HG03135 (cell line): ENCODE results near the gene ASPRV1.

Source experiments
- ATAC-seq: cut with Tn5 transposase; IDR thresholded peaks from one replicate; pipeline ENCODE4 v1.9.1; 2021; ENCODE audit warnings: mild to moderate bottlenecking, moderate library complexity; ENCODE audit not compliant: unreplicated experiment

ASPRV1 gene

GRCh38 chr2:69943843-69944525 lies 17.4 kb downstream of the ASPRV1 start:
- no peak for ATAC-seq

DNA sequence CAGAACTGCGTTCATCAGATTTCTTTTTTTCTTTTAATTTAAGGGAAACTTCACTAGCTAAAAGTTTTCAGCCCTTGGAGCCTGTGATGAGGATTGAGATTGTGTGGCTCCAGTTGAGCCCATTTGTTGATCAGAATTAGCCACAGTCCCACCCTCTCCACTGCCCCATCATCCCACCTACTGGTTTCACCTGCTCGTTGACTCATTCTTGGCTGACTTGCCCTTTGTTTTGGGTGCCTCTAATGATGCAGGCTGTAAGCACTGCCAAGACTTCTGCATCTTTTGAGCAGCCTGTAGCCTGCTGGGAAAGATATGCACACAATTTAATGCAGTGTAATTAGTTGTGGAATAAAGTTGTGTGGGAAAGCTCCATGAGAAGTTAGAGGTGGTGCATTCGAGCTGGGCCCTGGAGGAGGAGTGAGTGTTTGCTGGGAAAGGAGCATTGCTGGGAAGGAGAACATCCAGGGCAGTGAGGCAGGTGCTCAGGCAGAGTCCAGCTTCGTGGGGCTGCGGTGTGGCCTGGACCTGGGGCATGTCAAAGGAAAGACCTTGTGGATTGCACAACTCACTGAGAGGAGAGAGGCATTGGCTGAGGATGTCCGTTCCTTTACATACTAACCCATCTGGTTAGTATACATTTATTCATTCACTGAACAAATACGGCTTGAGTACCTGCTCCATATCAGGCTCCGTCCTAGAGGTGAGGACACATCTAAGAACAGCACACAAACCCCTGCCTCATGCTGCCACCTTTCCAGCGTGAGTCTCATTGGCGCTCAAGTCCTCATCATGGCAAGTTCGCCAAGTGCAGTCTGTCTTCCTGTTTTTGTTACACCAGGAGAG lies 18.2 kb downstream of the ASPRV1 start:
- no peak for ATAC-seq

DNA sequence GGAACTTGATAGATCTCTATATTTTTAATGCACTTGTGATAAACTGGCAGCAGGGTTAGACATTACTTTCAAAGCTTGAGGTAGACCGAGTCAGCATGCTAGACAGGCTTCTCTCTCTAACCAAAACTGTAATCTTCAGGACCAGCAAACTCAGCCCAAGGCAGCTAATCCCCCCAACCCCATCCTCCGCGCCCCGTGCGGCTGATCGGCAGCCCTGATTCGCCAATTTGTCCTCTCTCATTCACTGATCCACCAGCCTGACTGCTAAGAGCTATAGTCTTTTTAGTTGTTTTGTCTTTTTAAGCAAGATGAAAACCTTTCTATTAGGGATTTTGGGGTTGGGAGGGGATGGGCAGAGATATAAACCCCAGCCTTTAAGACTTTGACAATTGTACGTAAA lies 20.7 kb downstream of the ASPRV1 start:
- ATAC-seq = no peak

GRCh38 chr2:69939722-69940121 lies 21.7 kb downstream of the ASPRV1 start:
- ATAC-seq = no peak

DNA sequence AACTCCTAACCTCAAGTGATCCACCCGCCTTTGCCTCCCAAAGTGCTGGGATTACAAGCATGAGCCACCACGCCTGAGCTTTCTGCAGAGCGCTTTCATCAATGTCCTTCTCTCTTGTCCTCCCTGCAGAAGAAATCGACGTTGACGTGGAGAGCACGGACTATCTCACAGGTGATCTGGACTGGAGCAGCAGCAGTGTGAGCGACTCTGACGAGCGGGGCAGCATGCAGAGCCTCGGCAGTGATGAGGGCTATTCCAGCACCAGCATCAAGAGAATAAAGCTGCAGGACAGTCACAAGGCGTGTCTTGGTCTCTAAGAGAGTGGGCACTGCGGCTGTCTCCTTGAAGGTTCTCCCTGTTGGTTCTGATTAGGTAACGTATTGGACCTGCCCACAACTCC lies 23.5 kb downstream of the ASPRV1 start:
- no peak for ATAC-seq

DNA sequence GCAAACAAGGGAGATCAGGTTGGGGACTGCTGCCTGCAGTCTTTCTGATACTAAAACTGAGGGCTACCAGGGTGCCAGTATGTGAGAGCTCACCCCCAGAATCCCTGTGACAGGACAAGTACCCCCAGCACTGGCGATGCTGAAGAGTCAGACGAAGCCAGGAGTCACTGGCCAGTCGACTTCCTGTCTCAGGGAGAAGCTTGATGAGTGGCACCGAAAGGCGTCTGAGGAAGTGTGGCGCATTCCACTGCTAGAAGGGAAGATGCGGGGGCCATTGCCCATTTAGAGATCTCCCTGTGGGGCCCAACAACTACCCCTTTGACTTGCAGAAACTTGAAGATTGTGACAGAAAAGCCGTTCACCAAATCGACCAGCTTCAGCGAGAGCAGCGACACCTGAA lies 24.5 kb downstream of the ASPRV1 start:
- no peak for ATAC-seq

DNA sequence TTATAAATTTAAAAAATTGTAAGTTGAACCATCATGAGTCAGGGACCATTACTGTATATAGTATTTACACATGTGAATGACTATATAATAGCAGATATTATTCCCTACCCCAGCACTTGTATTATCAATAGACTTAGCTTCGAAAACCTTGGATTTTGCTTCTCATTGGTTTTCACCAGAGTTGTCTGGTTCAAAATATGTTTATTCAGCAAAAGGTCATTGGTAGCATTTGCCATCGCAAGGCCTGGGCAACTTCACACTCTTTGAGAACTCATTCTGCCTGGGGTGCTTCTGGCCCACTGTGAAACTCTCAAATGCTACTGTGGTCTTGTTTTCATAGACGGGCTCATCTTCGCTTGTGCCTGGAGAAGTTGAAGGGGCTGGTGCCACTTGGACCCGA lies 26.4 kb downstream of the ASPRV1 start:
- ATAC-seq = no peak

DNA sequence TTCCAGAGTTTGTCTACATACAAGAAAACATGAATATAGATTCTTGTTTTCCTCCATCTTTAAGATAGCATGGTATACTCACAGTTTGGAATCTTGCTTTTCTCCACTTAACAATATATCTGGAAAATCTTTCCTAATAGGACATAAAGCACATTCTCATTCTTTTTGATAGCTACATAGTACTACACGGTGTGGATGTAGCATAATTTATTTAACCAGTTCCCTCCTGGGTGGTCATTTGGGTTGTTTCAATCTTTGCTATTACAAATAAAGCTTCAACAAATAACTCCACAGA lies 26.9 kb downstream of the ASPRV1 start:
- ATAC-seq = no peak

DNA sequence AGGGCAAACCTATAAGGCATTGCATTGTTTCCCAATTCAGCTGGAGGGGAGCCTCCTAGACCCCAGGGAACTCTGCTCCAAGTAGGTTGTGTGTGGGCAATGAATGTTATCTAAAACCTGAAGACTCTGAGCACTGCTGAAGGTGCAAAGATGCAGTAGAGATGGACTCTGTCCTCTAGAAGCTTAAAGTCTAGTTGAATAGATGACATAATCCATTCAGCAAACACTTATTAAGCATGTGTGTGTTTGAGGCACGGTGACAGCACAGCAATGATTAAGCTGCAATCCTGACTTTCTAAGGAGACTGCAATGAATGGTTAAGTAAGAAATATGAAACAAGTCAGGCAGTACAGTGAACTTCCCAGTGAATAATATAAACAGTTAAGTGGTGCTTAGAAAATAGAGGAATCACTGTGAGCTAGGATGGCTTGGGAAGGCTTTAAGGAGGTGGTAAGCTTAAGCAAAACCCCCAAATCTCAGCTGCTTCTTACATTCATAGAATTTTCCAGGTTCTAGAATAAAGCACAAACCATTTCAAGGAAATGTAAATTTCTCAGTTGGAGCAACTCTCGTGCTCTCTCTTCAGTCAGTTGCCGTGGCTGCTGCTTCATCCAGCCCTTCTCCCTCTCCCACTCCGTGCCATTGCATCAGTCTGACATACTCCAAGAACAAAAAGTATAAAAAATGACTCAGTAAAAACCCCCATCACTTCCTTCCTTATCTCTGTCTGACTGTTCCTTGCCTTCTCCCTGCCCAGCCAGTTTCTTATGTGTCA lies 27.4 kb downstream of the ASPRV1 start:
- ATAC-seq = no peak

DNA sequence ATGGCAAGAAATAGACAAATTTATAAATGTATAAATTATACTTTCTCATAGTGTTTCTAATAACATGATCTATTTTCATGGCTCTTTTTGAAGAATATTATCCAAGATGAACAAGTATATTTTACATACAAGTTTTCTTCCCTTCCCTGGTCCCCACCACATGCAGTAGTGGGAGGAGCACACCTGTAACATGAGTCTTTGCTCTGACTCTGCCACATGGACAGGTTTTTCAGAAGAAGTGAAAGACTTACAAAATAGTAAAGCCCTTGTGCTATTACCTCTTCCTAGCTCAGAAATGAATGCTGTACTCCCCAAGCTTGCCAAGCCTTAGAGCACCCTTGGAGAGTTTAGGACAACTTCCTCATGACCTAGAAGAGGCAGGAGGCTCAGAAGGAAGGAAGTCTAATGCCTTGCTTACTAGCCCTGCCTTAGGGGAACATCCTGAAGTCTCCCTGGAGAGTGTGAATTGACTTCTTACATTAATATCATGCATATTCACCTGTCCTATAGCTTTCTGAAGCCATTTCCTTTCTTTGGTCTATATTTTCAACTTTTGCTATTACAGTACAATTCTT lies 28.1 kb downstream of the ASPRV1 start:
- no peak for ATAC-seq

- ATAC-seq = no peak
Measured at GRCh38 chr2:69932596-69932922, 28.9 kb downstream of the ASPRV1 start.

DNA sequence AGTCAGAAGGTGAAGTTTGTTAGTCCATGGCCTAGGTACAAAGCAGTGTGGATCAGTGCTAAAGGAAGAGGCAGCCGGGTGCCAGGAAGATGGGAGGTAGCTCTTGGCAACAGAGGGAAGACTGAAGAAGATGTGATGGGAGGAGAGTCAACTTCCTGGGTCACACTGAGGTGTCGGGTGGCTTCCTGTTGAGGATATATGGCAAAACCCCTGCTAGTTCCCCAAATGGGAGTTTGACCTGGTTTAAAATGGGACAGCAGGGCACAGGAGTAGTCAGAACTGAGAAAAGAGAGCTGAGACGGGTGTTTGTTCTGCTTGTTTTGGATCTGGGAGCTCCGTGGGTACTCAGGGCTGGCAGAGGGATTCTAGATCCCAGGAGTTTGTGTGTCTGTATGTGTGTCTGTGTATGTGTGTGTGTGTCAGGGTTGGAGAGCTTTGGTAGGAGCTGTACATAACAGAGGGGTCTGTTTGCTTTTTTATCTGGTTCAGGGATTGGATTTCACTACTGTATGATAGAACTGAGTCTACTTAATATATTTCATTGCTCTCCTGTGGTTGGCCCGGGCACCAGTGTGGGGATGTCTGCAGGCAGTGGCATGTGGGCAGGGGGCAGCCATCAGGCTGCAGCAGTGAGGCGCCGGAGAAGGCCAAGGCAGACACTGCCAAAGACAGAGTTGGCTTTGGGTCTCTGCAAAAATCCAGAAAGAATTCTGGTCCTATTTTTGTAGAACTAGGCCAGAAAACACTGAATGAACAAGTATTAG lies 29.4 kb downstream of the ASPRV1 start:
- no peak for ATAC-seq

DNA sequence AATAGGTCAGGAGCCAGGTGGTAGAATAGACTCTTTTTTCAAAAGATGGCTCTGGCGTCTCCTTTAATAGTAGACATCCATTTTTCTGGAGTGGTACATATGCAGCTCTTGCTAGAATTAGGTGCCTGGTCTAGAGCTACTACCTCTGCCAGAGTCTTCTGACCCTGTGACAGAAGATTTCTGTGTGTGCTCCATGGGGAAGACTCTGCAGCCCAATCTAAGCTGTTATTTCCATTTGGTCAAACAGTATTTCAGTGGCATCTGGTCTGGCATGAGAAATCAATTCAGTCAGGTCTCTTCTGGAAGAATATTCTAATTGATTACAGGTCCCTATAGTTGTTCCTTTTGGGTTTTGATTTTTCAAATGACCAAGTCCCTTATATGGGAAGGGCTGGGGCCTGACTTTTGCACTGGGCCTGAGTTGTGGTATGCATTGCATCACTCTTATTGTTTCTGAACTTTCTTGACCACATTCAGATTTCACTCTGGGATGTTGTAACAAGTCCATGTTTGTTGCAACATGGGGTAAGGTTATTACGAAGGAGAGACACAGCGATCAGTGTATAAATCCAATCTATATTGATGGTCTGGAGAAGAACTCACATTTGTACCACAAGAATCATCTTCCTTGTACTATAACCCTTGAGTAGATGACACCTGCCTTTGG lies 34.4 kb downstream of the ASPRV1 start:
- no peak for ATAC-seq

GRCh38 chr2:69923116-69923515 lies 38.3 kb downstream of the ASPRV1 start:
- no peak for ATAC-seq

DNA sequence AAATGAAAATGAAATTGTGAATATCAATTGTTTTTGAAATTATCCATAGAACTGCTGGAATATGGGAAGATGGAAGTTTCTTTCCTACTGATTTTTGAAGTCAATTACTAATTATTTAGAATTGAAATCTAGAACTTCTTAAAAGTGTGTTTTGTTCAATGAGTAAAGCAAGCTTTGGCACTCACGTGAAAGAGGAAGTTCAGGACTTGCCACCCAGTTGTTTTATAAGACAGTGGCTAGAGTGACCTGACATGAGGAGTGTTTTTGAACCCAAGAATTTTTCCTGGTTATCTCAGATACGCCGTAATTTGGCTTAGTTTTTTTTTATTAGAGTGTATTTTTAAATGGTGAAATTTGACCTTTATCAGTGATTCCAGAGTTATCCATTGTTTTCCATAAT lies 43.0 kb downstream of the ASPRV1 start:
- no peak for ATAC-seq

GRCh38 chr2:69917852-69918251 lies 43.6 kb downstream of the ASPRV1 start:
- ATAC-seq = no peak

- no peak for ATAC-seq
Measured at GRCh38 chr2:69916106-69916505, 45.3 kb downstream of the ASPRV1 start.

DNA sequence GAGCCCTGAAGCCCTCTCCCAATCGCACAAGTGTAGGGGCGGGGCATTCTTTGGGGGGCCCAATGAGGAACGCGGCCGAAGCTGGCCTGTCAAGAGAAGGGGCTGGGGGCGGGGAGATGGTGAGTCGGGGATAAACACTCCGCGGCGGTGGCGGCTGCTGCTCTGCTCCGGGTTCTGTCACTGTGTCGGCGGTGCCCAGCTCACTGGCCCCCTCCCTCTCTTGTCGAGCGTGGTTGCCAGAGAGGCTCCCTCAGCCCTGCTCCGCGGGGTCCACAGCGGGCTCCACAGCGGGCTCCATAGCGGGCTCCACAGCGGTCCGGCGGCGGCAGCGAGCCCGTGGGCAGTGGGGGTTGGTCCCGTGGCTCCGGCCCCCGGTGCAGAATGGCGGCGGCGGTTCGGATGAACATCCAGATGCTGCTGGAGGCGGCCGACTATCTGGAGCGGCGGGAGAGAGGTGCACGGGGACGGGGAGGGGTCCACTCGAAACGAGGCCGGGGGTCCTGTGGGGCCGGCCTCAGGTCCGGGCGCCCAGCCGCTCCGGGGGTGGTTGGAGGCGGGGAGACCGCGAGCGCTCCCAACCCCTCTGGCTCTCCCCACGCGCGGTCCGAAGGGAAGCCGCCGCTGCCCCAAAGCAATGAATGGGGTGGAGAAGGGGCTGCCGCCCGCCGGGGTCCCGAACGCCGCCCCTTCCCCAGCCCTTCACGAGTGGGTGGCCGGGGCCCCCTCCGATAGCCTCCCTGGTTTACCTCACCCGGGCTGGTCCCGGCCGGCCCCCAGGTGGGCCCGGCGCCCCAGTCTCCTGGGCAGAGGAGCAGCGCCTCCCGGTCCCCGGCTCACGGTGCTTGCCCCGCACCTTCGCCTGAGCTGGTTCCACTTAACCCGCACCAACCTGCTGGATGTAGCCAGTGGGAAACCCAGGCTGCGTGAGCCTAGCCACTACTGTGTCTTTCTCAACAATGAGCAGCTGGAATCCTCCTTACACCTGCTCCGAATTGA lies 46.2 kb downstream of the ASPRV1 start, which contains the start of gene MXD1:
Gene MXD1 (plus strand): TSS at position 160 of the 996 bp plus-strand sequence. CDS start 222 bp downstream, at position 382.
- peak; percentile 4 for ATAC-seq
